NCI-H1092 treated with DMSO at 0.1 percent for 48 hours (cell line): ENCODE results near the gene SEL1L.
"Not testable (repeated sequence)": the region's sequence is repeated elsewhere in the genome, so short reads cannot be mapped to it uniquely, and the experiment has no call there.

Experiments used
- DNase-seq: peaks from one replicate; lab custom pipeline; 2025; lab: John Stamatoyannopoulos, UW

The SEL1L gene

DNA sequence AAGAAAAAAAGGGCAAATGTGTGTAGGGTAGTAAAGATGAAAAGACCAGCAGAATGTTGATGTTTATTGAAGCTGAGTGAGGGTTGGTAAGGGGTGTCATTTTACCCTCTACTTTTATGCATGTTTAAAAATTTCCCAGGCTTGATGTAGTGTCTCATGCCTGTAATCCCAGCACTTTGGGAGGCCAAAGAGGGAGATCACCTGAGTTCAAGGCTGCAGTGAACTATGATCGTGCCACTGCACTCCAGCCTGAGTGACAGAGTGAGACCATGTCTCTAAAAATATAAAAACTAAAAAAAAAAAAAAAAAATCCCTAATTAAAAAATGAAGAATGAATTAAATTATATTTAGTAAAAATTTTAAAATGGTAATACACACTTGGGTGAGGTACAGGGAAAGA is 8.5 kb downstream of the SEL1L start:
- DNase-seq = no peak

DNA sequence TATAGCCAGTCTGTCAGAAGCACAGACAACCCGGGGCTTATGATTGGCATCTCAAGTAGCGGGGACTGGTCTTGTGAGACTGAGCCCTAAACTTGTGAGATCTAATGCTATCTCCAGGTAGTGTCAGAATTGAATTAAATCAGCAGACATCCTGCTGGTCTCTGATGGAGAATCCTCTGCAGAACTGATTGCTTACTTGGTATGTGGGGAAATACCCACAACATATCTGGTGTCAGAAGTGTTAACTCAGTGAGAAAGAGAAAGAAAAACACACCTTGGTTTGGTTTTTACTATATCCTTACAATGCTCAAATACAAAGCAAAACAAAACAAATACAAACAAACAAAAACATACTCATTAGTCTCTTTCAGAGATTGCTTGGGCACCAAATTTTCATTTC is 10.0 kb downstream of the SEL1L start:
- DNase-seq = no peak

DNA sequence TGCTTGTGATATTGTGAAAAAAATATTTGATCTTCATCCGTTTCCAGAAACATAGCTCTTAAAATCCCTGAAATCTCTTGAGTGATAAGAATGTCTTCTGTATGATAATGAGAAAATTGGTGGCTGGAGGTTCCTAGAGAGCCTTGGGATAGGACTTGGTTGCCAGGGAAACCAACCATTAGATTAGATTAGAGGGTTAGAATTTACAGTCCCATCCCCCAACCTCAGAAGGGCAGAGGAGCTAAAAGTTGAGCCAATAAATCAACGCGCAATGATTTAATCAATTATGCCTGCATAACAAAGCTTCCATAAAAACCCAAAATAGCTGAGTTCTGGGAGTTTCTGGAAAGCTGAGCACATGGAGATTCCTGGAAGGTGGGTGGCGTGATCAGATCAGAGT is 10.6 kb downstream of the SEL1L start:
- DNase-seq = no peak

DNA sequence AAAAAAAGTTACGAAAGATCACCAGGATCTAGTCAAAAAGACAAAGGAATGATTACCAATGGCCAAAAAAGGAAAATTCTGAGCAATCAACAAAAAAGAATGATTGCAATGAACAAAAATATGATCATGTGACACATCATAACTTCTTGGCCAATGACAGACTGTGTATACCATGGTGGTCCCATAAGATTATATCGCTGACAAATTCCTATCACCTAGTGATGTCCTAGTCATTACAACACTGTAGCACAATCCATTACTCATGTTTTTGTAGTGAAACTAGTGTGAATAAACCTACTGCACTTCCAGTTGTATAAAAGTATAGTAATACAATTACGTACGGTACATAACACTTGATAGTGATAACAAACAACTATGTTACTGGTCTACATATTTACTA is 12.3 kb downstream of the SEL1L start:
- no peak for DNase-seq

DNA sequence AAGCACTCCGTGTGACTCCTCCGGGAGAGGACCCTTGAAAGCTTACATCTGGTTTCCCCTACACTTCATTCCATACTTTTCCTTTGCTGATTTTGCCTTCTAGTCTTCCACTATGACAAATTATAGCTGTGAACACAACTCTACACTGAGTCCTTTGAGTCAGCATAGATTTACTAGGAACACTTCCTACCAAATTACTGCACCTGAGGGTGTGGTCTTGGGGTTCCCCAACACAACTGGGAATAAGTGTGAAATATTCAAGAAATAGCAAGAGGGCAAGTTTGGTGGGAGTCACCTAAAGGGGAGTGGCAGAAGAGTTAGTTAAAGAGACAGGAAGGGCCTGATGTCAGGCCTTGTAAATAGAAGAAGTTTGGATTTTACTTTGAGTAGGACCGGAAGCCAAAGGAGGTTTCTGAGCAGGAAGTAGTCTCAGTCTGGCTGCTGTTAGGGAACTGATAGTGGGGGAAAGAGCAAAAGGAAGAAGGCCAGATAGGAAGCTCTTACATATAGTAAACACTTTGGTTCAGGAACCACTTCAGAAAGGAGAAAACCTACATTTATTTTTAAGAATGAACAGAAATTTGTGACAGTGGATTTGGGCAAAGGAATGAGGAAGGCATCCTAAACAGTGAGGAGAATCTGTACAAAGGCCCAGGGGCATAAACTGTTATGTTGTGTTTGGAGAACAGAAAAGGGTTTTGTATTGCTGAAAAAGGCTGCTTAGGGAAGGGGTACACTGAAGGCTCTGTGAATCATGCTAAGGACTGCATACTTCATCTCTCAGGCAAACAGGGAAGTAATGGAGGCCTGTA is 14.2 kb downstream of the SEL1L start:
- no peak for DNase-seq

DNA sequence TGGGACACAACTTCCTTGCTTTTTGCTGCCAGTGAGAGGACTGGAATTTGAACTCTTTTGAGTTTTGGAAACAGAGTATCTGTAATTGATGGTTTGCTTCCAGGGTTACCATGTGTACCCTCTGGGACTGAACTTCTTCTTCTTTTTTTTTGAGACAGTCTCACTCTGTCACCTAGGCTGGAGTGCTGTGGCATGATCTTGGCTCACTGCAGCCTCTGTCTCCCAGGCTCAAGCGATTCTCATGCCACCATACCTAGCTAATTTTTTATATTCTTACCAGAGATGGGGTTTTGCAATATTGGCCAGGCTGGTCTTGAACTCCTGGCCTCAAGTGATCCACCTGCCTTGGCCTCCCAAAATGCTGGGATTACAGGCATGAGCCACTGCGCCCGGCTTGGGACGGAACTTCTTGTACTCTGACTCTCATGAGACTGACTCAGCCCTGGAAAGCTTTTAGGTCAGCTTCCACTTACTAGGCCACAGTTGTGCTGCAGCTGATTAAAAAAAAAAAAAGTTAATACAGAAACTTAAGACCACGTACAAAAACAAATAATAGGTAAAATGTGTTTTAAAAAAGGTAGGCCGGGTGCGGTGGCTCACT is 15.8 kb downstream of the SEL1L start:
- DNase-seq = no peak

DNA sequence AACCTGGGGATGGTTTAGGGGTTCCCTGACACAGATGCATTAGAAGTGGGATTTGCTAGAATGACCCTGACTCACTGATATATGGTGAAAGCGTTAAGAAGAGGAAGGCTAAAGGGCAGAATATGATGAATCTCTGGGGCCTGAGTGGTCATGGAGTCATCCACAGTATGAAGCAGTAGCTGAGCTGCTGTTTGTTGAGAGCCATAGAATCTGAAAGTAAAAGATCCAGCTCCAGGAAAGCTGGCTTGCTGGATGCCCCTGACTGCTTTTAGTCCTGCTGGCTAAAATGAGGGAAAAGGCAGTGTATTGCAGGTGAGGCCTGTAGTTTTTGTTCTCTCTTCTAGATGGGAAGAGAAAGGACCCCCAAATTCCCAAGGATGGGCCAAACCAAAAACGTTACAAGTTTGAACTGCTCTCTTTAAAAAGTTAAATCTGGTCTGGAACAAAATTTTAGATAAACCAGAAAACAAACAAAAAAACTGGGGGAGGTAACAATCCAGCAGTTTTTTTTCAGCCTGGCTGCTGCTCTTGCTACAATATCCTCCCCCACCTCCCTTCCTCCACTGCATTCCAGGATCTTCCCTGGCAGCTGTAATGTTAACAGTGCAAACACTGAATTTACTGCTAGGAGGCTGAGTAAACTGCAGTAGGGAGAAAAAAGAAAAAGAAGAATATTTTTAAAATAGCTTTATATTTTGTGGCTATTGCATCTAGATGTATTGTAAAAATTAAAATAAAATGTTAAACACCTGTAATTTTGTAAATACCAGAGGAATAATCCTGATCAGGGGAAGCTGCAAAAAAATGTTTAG is 16.5 kb downstream of the SEL1L start:
- DNase-seq = no peak

DNA sequence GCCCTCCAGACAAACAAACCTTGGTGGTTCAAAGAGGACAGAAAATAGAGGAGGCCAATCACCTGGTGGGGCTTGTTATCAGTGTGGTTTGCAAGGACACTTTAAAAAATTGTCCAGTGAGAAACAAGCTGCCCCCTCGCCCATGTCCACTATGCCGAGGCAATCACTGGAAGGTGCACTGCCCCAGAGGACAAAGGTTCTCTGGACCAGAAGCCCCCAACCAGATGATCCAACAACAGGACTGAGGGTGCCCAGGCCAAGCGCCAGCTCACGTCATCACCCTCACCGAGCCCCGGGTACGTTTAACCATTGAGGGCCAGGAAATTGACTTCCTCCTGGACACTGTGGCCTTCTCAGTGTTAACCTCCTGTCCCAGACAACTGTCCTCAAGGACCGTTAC is 17.7 kb downstream of the SEL1L start:
- DNase-seq = not testable (repeated sequence)

DNA sequence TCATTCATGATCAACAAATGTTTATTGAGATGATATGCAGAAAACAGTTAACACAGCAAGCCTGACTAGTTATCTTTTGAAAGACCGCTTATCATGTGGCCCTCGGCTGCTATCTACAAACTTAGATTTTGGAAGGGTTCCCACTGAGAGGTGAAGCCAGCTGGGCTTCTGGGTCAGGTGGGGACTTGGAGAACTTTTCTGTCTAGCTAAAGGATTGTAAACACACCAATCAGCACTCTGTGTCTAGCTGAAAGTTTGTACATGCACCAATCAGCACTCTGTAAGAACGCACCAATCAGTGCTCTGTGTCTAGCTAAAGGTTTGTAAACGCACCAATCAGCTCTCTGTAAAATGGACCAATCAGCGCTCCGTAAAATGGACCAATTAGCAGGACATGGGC is 20.8 kb downstream of the SEL1L start:
- DNase-seq = not testable (repeated sequence)

DNA sequence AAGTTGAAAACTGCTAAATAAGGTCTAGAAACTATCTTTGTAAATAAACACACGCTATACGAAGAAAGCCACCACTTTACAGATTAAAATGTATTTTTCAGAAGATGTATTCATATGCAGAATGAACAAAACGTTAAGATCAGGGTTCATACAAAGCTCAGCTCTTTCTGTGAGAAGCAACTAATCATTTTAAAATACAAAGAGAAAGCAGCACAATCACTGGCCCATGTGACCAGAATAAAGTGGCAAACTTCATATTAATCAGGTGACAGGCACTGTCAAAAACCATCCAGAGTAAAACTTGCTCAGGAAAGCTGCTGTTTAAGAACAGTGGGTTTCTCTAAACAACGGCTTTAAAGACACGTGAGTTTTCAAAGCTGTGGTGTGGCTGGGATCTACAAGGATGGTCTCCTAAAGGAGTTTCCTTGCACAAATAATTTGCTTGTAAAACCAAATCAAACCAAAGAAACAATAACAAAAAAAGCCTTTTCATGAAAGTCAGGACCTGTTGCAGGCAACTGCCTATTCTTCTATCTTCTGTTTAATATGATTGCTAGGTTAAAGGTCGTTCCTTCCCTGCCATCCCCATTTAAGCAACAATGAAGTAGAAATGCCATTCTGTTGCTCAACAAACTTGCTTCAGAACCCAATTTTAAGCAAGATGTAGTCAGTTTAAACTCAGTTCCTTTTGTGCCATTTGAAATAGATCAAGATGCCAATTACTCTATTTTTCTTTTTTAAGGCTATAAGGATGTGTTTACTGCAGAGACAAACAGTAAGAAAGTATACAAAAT is 22.3 kb downstream of the SEL1L start:
- DNase-seq = no peak

DNA sequence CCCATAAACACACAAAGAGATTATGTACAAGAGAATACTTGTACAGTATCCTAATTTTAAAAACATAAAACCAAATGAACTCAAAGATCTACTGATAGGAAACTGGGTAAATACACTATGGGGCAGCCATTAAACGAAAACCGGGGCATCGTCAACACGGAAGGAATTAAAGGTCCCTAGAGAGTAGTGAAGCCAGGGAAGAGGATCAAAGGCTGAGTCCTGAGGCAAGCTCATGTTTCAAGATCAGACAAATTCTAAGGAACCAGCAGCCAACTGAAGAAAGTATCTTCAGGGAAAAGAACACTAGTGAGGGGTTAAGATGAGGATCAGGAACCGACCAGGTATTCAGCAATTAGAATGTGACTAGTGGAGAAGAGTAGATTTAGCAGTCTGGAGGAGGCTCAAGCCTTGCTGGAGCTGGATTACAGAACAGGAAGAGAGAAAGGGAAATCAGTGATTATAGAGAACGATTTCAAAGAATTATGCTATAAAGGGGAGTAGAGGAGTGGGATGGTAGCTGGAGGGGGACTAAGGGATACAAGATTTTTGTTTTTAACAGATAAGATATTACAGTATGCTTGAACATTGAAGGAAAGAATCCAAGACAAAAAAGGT is 23.7 kb downstream of the SEL1L start:
- no peak for DNase-seq

DNA sequence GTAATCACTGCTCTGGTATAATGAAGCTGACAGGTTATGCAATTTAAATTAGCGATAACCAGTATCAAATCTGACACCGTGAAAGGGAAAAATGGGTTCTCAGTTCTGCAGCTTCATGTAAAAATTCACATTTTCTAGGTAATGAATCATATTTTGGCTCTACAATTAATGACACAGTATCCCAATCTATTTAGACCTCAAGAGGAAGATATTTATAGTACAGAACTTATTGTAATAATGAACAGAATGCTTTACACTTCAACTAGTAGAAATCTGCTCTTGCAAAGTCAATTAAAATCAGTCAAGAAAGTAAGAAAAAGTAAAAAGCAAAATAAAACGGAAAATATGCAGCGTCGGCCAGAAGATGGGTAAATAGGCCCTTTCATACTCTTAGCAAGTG is 24.3 kb downstream of the SEL1L start:
- no peak for DNase-seq

DNA sequence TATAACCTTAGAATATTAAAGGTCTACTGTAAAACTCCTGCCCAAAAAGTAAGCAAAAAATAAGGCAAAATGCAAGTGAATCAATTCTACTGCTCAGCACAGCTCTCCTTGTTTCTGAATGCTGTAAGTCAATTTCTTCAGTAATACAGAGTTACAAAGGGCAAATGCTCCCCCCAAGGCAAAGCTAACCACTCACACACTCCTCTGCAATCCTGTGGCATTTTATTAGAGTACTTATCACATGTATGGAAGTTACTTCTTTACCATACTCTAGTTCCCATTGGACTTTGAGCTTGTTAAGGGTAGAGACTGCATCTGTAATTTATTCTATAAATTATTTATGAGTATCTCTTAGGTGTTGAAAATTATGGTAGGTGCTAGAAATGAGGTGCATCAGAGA is 27.2 kb downstream of the SEL1L start:
- DNase-seq = no peak

DNA sequence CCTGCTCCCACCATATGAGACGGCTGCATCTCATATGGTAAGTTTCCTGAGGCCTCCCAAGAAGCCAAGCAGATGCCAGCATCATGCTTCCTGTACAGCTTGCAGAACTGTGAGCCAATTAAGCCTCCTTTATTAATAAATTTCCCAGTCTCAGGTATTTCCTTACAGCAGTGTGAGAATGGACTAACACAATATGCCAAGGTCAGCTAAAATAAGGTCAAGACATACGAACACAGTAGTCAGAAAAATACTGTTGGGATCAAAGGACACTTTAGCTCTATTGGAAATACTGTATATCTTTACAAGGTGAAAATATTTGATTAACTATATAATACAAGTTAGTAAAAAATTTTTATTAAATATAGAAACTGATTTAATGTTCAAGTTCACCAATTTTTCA is 28.8 kb downstream of the SEL1L start:
- no peak for DNase-seq

DNA sequence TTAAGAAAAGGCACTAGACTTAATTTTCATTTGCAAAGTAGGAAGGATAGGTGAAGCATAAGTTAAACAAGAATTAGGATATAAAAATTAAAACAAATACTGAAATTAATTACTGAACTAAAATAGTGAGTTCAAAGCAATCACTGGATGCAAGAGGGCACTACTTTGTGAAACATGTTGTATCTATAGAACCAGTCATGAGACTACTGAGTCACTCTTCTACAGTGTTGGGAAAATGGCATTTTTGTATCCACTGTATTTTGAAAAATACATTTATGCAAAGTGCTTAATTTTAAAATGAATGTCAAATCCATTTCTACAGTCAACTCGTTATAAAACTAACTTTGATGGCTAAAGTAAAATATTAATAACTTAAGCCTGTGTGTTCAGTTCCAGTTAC is 47.9 kb downstream of the SEL1L start:
- no peak for DNase-seq

DNA sequence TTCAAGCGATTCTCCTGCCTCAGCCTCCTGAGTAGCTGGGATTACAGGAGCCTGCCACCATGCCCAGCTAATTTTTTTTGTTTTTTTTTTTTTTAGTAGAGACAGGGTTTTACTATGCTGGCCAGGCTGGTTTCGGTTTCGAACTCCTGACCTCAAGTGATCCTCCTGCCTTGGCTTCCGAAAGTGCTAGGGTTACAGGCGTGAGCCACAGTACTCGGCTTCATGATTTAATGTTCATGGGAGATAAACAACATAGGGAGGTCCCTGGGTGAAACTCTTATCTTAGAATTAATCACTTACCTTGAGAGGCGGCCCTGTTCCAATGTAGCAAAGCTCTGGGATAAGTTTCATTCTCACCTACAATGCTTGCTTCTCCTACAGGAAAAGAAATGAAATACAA is 48.3 kb downstream of the SEL1L start:
- DNase-seq = no peak

DNA sequence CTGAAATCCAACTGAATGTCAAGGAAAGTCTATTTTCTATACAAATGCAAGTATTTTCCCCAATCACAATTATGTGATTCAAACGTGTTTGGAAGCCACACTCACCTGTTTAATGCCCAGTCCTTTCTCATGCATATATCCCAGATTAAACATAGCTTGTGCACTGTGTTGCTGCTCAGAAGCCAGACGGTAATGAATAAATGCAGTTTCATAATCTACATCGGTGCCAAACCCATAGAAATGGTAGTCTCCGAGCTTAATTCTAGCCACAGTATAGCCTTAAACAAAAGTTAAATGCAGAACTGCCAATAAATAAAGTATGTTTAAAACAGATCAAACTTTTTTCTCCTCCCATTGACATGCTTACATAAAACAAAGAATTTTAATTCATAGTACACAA is 49.5 kb downstream of the SEL1L start:
- DNase-seq = no peak

DNA sequence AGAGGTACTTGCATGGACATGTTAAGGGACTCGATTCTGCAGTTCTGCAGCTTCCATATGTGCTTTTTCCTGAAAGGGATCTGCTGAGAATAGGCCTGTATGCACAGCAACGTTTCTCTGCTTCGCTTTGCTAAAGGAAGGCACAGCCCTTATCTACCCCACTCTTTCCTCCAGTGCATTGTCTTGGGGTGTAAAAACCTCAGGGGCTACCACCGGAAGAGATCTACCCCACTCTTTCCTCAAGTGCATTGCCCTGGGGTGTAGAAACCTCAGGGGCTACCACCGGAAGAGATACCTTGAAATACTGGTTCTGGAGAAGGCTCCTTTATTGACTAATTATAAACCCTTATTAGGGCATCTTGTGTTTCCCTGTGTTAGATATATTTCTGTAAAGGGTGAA is 52.9 kb downstream of the SEL1L start:
- DNase-seq = no peak

DNA sequence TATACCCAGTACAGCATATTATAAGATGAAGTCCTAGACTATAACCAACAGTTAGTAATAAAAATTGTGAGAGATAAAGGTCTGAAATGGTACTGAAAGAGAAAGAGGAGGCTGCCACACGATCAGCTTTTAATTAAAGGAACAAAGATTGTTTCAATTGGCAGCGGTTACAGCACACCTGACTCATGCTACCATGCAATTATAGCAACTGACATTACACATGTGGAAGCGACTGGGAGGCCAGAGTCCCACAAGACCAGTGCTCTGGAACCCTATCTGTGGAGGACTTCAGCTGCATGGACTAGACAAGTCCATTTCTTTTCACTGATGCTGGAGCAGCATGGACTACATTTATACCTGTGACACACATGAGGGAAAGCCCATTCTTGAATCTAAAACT is 55.2 kb downstream of the SEL1L start:
- no peak for DNase-seq

DNA sequence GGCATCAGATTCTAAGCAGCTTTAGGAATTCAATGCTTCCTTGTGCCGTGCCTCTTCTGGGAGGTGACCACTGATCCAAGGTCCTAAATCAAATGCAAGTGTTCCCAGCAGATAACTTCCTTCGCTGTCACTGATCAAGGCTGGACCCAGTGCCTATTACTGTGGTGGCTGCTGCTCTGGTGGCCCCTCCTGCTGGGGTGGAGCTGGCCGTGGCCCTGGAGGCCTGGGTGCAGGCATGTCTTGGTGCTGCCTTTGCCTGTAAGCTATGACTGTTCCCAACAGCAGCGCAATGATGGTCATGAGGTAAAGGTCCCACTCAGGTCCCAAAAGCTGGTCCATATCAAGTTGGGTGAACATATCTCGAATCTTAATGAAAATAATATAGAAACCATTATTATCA is 56.8 kb downstream of the SEL1L start:
- no peak for DNase-seq

DNA sequence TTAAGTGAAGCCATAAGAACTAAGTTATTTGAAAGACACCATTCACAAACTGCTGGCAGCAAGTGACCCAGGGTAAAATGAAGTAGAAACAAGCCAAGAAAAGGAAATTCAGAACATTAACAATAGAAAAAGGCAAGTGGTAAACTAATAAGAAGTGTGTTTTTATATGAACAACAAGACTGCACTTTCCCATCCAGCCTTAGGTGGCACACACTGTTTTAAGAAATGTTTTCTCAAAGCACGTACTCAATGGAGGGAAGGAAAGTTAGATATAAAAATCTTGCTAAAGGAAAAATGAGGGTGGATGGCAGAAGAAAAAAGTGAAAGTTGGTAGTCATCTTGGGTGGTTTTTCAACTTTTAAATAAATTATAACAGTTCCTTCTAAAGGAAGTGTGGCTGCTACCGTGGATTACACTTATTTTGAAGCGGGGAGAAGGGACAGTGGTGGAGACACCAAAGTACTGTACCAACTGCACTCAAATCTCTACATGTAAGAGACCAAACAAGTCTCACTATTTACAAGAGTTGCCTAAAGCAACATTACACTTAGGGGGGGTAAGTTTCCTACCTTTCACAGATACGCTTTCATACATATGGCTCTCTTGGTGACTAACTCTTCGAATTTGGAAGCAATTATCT is 58.8 kb downstream of the SEL1L start:
- no peak for DNase-seq

DNA sequence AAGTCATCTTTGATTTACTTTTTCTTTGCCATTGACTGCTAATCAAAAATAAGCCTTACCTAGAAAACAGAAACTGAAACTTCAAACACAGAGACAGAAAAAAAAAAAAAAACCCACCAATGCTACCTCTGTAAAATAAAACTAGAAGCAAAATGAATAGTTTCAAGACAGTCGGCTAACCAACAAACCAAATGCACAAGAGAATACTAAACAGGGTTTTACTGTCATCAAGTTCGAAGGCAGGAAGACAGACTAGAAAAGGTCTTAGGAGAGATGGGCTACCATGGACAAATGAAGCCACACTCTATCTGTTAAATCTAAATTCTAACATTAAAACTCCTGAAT is 59.5 kb downstream of the SEL1L start:
- no peak for DNase-seq
